NCI-H2196 (cell line): Measurements from ENCODE around the gene MYO19.
"Not testable (repeated sequence)": the region's sequence is repeated elsewhere in the genome, so short reads cannot be mapped to it uniquely, and the experiment has no call there.

Experiments used
- DNase-seq: peaks from one replicate; lab custom pipeline; 2025; ENCODE audit not compliant: unreplicated experiment; lab: John Stamatoyannopoulos, UW

MYO19 gene

DNA sequence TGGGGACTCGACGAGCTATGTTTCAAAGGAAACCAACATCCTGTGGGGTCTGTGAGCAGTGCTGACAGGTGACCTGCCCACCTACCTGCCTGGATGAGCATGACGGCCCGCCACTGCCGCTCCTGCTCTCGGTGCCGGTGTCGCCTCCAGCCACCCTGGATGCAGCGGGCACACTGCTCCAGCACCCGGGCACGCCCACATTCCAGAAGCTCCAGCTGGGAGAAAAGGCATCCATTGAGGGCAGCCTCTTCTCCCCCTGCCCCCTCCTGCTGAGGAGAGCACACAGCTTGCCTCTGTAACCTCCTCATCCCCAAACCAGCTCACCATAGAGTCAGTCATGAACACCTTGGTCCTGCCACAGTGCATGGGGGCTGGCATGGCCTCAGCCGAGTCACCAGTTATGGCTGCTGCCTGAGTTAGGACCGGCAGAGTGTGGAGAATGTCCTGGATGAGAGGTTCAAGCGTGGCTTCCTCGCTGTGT, 33.9 kb downstream of the MYO19 start:
- DNase-seq = no peak

DNA sequence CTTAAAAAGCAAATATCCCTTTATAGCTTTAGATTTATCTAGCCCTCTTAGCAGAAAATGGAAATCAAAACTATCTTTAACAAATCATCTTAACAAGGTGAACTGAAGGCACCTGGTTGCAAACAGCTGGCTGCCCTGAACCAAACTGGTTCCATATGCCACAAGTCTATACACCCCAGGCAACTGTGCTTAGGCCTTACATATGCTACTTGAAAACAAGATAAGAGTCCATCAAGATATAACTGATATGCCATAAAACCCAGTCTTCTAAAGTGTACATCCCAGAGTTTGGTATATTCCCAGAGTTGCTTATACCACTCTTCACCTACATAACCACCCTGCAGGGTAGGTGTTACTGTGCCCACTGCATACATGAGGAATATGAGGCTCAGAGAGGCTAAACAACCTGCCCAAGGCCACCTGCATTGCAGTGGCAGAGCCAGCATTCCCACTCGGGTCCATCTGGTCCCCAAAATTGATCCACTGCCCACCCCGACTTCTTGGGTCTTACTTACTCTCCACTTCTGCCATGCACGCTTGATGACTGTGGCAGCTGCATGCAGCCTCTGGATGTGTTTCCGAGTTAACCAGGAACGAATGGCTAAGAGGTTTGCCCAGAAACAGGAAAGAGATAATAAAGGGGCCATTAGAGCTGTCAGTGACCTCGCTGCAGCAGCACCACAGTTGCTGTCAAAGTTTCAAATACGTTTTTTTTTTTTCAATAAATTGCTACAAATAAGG, 35.9 kb downstream of the MYO19 start:
- no peak for DNase-seq

DNA sequence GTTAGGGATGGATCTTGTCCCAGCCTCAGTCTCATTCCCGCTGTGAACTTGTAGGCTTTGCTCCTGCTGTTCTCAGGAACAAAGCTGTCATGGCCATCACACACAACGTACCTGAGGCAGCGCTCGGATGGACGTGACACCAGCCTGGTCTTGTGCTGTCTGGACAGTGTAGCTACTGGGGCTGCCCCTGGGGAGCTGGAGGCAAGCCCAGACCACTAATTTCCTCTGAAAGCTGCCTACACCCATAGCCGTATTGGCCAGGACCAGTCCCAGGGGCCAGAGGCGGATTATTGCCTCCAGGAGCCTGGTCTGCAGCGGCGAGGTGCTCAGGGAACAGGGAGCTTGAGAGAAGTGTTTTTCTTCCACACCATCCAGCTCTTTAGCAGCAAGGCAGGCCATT, 36.5 kb downstream of the MYO19 start:
- no peak for DNase-seq

DNA sequence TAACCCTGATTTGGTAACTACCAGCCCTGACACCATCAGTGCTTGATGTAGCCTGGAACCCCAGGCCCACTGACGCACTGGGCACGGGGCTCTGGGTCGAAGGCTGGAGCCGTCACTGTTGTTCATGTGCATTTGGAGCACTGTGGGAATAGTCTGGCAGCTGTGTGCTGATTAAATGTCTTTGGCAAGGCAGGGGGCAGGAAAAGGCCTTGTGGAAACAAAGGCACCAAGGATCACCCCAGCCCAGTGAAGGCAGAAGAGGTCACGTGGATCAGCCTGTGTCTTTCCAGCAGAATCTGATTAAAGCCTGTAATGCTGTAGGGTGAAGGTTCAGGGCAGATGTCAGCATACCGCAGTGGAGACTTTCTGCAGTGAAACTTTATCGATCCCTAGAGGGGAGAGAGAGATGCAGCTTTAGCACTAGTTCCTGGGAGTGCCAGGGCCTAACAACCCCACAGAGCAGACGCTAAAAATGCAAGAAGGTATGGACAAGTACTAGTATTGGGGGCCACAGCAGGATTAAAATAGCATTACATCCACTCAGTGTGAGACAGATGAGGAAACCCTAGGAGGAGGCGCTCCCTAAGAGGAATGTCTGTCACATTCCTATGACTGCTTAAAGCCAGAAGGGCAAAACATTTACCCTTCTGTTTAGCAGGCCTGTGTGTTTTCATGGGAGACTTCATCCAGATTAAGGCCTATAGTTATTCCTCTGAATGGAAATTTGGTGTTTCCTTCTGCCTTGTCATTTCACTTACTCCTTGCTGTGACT, 38.5 kb downstream of the MYO19 start:
- no peak for DNase-seq

DNA sequence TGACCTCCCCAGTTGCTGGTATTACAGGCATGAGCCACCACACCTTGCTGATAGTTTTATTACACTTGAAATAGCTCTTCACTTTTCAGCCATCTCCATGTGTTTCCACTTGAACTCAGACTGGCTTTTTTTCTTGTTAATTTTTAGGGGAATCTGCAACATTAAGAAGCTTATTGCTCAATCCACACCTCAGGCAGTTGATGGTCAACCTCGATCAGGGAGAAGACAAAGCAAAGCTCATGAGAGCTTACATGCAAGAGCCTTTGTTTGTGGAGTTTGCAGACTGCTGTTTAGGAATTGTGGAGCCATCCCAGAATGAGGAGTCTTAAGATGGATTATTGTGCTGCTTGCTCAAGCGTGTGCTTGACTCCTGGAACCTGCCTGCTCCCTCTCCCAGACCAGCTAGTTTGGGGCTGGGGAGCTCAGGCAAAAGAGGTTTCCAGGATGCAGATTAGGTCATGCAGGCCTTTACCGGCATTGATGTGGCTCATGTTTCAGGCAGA, 39.5 kb downstream of the MYO19 start:
- no peak for DNase-seq

DNA sequence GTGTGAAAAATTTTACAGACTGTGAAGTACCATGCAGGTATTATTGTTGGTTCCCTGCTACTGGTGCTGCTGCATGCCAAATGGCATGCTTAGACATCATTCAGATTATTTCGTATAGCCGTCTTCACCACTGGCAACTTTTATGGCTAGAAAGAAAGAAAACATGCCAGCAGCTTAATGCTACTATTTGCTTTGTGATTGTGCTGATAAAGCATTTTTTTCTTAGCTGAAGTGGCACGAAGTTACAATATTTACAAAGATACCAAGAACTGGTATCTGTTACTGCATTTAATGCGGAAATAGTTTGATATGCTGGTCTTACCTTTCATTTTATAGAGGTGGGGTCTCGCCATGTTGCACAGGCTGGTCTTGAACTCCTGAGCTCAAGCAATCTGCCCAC, 40.0 kb downstream of the MYO19 start:
- DNase-seq = no peak

DNA sequence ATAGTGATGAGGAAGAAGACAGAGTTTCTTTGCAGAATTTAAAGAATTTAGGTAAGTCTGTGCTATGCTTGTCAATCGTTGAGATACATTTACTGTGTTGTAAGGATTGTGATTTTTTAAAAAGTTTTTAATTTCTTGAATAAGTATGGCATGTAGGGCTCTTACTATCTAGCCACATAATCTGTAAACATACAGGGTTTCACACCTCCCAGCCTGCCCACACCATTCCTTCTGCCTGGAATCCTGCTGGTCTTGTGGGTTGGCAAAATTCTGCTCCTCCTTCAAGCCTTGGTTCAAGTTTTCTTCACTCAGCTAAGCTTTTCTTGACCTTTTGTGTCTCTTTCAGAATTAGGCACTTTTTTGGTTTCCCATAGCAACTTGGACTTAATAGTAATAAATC, 40.7 kb downstream of the MYO19 start:
- no peak for DNase-seq

DNA sequence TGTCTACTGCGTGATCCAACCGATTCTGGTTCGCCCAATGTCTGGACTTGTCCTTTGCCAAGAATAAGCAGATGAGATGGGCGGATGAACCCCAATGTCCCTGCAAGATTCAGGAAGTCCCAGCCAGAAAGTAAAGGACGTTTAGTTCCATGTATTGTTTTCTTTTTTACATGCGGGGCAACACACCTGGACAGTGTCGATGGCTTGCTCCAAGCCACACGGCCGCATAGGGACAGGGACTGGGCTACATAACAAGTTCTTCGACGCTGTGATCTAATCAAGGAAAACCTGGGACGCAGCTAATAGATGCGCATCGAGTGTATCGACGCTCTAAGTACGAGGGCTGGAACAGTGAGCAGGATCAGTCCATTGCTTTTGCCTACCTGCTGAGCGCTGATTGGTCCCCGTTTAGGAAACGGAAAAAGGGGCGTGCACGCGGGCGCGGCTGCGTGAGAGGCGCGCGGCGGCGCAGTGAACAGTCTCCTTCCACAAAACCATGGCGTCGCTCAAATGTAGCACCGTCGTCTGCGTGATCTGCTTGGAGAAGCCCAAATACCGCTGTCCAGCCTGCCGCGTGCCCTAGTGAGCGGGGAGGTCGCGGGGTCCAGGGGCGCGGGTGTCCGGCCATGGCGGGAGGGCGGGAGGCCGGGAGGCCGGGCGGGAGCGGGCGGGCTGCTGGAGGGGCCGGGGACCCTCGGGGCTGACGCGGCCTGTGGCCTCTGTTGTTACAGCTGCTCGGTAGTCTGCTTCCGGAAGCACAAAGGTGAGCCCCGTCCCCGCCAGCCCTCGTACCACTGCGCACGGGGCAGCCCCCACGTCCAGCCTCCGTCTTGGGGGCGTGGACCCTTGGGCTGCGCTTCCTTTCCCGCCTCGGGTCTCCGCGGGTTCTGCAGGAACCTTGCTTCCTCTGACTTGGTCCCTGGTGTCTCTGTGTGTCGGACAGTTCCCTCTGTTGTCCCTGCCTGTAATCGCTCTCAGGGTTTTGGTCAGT, 48.2 kb downstream of the MYO19 start, which contains the start of gene ZNHIT3:
TSS of gene ZNHIT3 (plus strand) at position 478 of the 991 bp plus-strand sequence. CDS start at position 497, 19 bp downstream.
- DNase-seq = peak; percentile 81

DNA sequence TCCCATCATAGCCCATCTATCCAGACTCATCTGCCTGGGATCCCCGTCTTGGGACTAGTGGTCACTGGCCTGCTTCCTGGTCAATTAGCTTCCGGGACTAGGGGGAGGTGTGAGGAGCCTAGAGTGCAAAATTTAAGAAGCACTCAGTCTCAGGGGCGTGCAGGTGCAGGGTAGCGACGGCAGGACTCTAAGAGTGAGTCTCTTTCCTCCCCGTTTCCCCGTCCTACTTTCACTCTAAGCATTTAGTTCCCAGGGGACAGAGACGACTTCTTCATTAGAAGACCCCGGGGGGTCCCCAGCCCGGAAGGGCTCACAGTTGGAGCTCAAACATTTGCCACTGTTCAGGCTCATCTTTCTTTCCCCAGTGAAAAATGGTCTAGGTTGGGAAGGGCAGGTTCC, 48.9 kb downstream of the MYO19 start:
- DNase-seq = no peak

DNA sequence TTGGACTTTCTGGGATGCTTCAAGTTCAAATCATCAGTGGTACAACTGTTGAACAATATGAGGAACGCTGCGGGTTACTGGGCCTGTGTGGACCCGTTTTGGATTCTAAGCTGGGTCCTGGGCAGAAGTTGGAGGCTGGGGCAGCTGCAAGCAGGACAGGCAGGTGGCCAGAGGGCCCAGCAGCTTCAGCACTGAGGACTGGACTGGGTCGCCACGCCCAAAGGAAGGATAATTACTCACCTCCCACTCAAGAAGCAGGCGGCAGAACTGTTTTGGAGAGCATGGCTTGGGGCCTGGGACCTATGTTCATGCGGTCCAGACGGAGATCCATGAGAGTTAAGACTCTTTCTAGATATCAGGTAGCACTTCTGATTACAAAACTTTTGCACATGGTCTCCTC, 49.6 kb downstream of the MYO19 start:
- DNase-seq = no peak

DNA sequence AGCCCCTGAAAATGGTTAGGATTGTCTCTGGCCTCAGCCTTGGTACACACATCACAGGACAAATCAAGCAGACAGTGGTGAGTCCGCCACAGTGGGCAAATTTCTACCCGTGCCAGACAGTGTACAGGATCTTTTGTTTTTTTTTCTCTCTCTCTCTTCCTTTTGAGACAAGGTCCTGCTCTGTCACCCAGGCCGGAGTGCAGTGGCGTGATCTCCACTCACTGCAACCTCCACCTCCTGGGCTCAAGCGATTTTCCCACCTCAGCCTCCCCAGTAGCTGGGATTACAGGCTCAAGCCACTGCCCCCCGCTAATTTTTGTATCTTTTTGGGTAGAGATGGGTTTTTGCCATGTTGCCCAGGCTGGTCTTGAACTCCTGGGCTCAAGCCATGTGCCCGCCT, 50.6 kb downstream of the MYO19 start:
- DNase-seq = not testable (repeated sequence)

DNA sequence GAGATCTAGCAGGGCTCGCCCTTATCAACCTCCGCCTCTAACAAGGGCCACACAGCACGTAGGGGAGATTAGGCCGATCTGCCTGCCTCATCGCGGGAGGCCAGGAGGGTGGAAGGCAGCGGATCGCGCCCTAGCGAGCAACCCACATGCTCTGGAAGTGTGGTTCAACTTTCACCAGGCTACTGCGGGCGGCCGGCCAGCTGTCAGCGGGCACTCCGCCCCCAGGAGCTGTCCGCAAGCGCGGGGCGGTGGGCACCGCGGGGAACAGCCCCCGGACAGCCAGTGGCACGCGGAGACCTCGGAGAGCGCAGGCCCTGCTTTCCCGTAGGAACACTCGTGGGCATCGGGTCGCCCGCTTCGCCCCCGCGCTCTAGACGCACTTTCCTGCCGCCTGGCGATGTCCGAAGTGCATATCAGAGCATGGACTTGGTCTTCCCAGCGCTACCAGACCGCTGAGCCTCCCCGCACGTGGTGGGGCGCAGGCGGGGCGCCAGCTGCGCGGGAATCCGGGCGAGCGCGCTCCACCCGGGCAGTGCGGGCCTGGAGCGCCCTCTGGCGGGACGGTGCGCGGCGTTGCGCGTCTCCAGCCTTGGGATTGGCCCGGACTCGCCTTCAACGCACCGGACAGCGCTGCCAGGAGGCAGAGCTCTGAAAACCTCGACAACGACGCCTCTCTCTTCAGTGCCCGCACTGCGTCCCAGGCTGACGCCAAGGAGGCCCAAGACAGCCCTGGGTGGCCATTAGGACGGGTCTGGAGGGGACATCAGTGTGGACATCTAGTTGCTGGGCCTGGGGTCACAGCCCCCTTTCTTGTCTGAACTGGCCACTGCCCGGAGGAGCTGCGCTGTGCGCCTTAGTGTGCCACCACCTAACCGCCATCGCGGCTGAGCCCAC, 51.8 kb downstream of the MYO19 start:
- DNase-seq = peak; percentile 80

DNA sequence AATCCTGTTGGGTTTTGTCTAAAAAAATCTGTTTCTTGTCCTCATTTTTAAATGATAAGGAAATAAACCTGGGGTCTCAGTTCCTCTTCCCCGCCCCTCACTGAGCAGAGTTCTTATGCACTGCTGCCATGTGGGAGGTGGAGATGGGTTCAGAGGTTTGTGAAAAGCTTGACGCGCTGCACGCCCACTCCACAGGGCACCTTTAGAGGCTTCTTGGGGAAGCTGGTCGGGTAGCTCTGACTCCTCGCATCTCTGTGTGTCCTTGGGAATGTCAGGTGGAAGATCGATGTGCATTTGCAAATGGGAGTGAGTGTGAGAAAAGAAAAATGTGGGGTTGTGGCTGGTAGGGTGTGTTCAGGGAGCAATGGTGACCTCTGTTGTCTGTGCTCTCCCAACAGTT, 52.8 kb downstream of the MYO19 start:
- DNase-seq = no peak

DNA sequence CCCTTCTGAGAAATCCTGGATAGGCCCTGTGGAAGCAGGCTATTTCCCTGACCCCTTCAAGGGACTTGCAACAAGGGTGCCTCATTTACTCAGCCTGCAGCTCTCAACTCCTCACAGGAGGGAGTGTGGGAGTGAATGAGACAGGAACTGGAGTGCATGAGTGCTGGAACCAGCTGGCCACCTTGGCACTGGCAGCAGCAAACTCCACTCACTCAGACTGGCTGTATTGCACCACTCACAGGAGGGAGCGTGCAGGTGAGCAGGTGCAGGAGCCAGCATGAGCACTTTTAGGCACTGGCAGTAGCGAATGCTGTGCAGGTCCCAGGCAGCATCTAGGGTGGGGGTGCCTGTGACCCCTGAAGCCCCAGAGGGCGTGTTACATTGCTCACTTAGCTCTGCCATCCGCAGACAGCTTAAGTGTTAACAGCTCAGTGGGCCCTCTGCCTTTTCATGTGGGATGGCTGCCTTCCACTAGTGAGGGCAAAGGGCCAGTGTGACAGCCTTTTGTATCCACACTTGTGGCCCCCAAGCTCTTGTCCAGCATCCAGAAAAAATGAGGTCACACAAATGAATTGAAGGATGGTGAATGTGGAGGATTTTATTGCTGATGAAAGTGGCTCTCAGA, 59.2 kb downstream of the MYO19 start:
- peak; percentile 38 for DNase-seq

DNA sequence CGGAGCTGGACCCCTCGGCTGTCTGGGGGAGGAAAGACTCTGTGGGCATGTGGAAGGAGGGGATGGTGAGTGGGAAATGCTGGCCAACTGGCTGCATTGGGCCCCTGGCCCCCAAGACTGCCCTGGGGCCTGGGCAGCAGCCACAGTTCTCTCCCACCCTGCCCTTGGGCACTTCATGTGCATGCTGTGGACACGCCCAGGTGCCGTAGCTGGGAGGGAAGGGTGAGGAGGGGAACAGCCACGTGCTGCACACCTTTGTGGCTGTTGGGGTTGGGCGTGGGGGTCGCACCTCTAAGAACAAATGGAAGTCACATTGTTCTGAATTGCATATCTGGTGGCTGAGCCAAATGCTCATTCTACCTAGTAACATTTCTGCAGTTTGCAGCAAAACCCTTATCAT, 60.1 kb downstream of the MYO19 start:
- DNase-seq = no peak

DNA sequence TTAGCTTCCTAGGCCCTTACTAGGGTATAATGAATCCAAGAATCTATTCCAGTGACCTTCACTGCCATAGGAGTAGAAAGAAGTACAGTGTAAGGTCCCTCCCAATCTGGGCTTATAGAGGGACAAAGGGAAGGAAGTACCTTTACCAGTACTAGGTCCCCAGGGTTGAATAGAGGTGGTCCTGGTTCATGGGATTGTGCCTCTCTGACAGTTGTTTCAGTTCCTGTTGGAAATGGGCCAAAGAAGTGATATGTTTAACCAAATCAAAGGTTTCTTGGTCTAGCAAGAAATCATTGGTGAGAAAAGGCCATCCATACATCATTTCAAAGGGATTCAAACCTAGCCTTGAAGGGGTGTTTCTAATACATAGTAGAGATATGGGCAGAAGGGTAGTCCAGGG, 64.2 kb downstream of the MYO19 start:
- no peak for DNase-seq

DNA sequence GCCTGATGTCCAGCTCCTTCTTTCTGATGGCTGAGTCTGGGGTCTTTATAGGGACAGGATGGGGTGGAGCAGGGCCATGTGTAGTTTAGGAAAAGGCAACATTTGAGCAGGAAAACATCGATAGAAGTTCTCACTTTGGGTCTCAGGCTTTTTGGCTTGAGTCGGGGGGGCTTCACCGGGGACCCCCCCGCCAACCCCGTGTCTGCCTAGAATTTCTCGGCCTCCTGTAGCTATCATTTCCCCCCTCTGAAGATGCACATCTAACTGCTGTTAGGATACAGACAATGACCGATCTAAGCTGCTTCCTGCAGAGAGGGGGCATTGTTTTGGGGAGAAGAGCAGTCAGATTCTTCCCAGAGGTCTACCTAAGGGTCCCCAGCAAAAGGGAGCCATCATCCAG, 64.9 kb downstream of the MYO19 start:
- DNase-seq = no peak

DNA sequence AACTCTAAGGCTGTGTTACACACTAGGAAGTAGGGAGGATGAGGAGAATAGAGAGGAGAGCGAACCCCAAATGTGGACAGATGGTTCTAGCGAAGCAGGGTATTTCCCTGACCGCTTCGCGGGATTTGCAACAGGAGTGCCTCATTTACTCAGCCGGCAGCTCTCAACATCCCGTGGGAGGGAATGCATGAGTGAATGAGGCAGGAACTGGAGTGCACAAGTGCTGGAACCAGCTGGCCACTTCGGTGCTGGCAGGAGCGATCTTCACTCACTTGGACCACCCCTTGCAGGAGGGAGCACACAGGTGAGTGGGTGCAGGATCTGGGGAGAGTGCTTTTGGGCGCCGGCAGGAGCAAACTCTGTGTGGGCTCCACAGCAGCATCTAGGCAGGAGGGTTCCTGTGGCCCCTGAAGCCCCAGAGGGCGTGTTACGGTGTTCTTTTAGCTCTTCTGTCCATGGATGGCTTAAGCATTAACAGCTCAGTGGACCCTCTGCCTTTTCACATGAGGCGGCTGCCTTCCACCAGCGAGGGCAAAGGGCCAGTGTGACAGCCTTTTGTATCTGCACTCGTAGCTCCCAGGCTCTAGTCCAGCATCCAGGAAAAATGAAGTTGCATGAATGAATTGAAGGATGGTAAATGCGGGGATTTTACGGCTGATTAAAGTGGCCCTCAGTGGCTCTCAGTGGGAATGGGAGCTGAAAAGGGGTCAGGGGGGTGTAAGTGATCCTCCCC, 65.6 kb downstream of the MYO19 start:
- DNase-seq = no peak

DNA sequence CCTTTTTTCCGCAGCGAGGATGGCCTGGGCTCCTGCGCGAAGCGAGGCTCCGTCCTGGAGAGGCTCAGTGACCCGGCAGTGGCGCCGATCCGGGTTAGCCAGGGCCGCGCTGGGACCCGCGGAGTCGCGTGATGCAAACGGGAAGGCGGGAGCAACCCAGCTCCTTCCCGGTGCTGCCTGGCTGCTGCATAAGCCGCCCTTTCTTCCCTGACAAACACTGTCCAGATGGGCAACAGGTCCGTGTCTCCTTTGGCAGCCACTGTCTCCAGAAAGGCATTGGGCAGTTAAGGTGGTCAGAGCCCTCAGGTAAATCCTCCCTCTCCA, 69.9 kb downstream of the MYO19 start:
- DNase-seq = no peak
